ENCODE measurements around the gene NUDT3. TPM values are rescaled to one million over a fixed set of nuclear protein-coding genes. Genes with fewer than 3 reads are reported as not detected.

The NUDT3 gene
- total RNA-seq, 1 experiment from 2014 or later, result 23.6 TPM

- Mint-ChIP-seq H3K4me3 (ENCODE audit: unreplicated experiment) (no peak overlapping the region), H3K27me3 (ENCODE audit: insufficient read depth, unreplicated experiment) (no peaks in the 10 kb centered on the region), H3K36me3 (ENCODE audit: insufficient read depth, unreplicated experiment) (peaks cover 5% of the 10 kb centered on the region), H3K27ac (ENCODE audit: low read depth, unreplicated experiment) (no peak overlapping the region), H3K9me3 (ENCODE audit: unreplicated experiment) (no peaks in the 10 kb centered on the region), H3K4me1 (ENCODE audit: insufficient read depth, unreplicated experiment) (peaks cover 22% of the 10 kb centered on the region)
- DNase-seq (ENCODE audit: unreplicated experiment), result peak; percentile 15
- no TSS peak for BruUV-seq (replicated peaks)
- ChIA-PET POLR2A (interaction anchor here (0.6 to 1.0 kb wide), 2 partner anchors 9 to 396 kb away, joined by 4 to 5 read pairs; partner anchors contain the start of gene NUDT3), CTCF (interaction anchor here (0.7 kb wide), 3 partner anchors 41 to 877 kb away, joined by 3 to 6 read pairs (median 3); no protein-coding TSS in a partner anchor)
- intact Hi-C loops (cut with micrococcal nuclease), result no loop called here
- TF ChIP-seq CTCF (IDR thresholded peaks at IDR 0.05; ENCODE audit: unreplicated experiment), result no peak
These were observed 8.7 kb downstream of the NUDT3 start for GRCh38 chr6:34383656-34384320.

GRCh38 chr6:34383161-34383631 lies 9.3 kb downstream of the NUDT3 start:
- H3K27ac Mint-ChIP-seq (ENCODE audit: low read depth, unreplicated experiment), result no peak overlapping the region
- ChIA-PET CTCF (interaction anchor here (0.6 to 1.5 kb wide), 6 partner anchors 9 to 878 kb away, joined by 3 to 6 read pairs (median 4); partner anchors contain the start of gene NUDT3), POLR2A (interaction anchor here (1.0 kb wide), 1 partner anchor 9 kb away, joined by 5 read pairs; the partner anchor contains the start of gene NUDT3)
- intact Hi-C loops (cut with micrococcal nuclease), result no loop called here
- no peak for DNase-seq (ENCODE audit: unreplicated experiment)
- BruUV-seq (replicated peaks), result no TSS peak
- H3K4me1 Mint-ChIP-seq (ENCODE audit: insufficient read depth, unreplicated experiment), result peaks cover 25% of the 10 kb centered on the region
- no peaks in the 10 kb centered on the region for H3K9me3 Mint-ChIP-seq (ENCODE audit: unreplicated experiment)
- peaks cover 5% of the 10 kb centered on the region for H3K36me3 Mint-ChIP-seq (ENCODE audit: insufficient read depth, unreplicated experiment)
- H3K4me3 Mint-ChIP-seq (ENCODE audit: unreplicated experiment), result no peak overlapping the region
- no peak for TF ChIP-seq CTCF (IDR thresholded peaks at IDR 0.05; ENCODE audit: unreplicated experiment)
- no peaks in the 10 kb centered on the region for H3K27me3 Mint-ChIP-seq (ENCODE audit: insufficient read depth, unreplicated experiment)

GRCh38 chr6:34381081-34381480 lies 11.4 kb downstream of the NUDT3 start:
- Mint-ChIP-seq H3K27ac (ENCODE audit: low read depth, unreplicated experiment) (no peak overlapping the region), H3K9me3 (ENCODE audit: unreplicated experiment) (no peaks in the 10 kb centered on the region), H3K27me3 (ENCODE audit: insufficient read depth, unreplicated experiment) (no peaks in the 10 kb centered on the region), H3K36me3 (ENCODE audit: insufficient read depth, unreplicated experiment) (no peaks in the 10 kb centered on the region), H3K4me1 (ENCODE audit: insufficient read depth, unreplicated experiment) (peaks cover 19% of the 10 kb centered on the region), H3K4me3 (ENCODE audit: unreplicated experiment) (no peak overlapping the region)
- POLR2A ChIA-PET, result interaction anchor here (1.6 kb wide), 1 partner anchor 10 kb away, joined by 10 read pairs; no protein-coding TSS in a partner anchor
- no peak for TF ChIP-seq CTCF (IDR thresholded peaks at IDR 0.05; ENCODE audit: unreplicated experiment)
- DNase-seq (ENCODE audit: unreplicated experiment), result peak; percentile 42
- CTCF ChIA-PET, result interaction anchor here (0.7 to 1.7 kb wide), 4 partner anchors 10 to 492 kb away, joined by 3 to 7 read pairs (median 4); no protein-coding TSS in a partner anchor
- intact Hi-C loops (cut with micrococcal nuclease), result no loop called here
- BruUV-seq (replicated peaks), result no TSS peak

- CTCF ChIA-PET, result interaction anchor here (0.6 to 1.1 kb wide), 3 partner anchors 9 to 58 kb away, joined by 3 to 4 read pairs (median 3); no protein-coding TSS in a partner anchor
- H3K36me3 Mint-ChIP-seq (ENCODE audit: insufficient read depth, unreplicated experiment), result no peaks in the 10 kb centered on the region
- TF ChIP-seq CTCF (IDR thresholded peaks at IDR 0.05; ENCODE audit: unreplicated experiment), result no peak
- no peaks in the 10 kb centered on the region for H3K9me3 Mint-ChIP-seq (ENCODE audit: unreplicated experiment)
- H3K4me1 Mint-ChIP-seq (ENCODE audit: insufficient read depth, unreplicated experiment), result peaks cover 14% of the 10 kb centered on the region
- POLR2A ChIA-PET, result interaction anchor here (0.6 kb wide), 1 partner anchor 9 kb away, joined by 3 read pairs; no protein-coding TSS in a partner anchor
- no peak for DNase-seq (ENCODE audit: unreplicated experiment)
- intact Hi-C loops (cut with micrococcal nuclease), result no loop called here
- no TSS peak for BruUV-seq (replicated peaks)
- H3K4me3 Mint-ChIP-seq (ENCODE audit: unreplicated experiment), result no peak overlapping the region
- H3K27ac Mint-ChIP-seq (ENCODE audit: low read depth, unreplicated experiment), result no peak overlapping the region
- no peaks in the 10 kb centered on the region for H3K27me3 Mint-ChIP-seq (ENCODE audit: insufficient read depth, unreplicated experiment)
These were observed 14.0 kb downstream of the NUDT3 start for GRCh38 chr6:34378470-34378869.
